ENCODE results near the gene STXBP2.

DNA sequence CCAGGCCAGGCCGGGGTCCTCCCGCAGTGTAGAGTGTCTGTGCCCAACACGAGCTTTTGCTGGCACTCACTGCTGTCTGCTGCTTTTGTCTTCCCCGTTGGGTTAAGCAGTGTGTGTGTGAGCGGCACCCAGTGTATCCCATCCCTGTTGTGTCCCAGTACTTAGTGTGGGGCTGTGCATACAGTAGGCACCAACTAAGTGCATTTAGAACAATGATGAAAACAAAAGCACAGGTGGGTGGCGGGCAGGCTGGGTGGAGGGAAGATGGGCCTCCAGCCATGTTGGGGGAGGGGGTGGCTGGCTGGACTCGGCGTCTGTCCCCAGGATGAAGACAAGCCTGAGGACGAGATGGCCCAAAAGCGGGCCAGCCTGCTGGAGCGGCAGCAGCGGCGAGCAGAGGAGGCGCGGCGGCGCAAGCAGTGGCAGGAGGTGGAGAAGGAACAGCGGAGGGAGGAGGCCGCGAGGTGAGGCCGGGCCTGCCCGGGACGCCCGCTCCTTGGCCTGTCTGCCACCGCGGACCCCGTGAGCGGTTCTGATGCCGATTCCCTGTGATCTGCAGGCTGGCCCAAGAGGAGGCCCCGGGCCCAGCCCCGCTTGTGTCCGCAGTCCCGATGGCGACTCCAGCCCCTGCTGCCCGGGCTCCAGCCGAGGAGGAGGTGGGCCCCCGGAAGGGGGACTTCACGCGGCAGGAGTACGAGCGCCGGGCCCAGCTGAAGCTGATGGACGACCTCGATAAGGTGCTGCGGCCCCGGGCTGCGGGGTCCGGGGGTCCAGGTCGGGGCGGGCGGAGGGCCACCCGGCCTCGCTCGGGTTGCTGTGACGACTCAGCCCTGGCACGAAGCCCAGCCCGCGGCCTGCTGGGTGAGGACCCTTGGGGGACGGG is 21.8 kb upstream of the STXBP2 start:
- no peak for TF ChIP-seq RERE (CRISPR knock-in tag; IDR thresholded peaks at IDR 0.05; ENCODE audit: borderline replicate concordance)
- TF ChIP-seq ZZZ3 (IDR thresholded peaks at IDR 0.05): no peak
- TF ChIP-seq FOXJ3 (CRISPR knock-in tag; IDR thresholded peaks at IDR 0.05): no peak
- TF ChIP-seq, protein P1, sequence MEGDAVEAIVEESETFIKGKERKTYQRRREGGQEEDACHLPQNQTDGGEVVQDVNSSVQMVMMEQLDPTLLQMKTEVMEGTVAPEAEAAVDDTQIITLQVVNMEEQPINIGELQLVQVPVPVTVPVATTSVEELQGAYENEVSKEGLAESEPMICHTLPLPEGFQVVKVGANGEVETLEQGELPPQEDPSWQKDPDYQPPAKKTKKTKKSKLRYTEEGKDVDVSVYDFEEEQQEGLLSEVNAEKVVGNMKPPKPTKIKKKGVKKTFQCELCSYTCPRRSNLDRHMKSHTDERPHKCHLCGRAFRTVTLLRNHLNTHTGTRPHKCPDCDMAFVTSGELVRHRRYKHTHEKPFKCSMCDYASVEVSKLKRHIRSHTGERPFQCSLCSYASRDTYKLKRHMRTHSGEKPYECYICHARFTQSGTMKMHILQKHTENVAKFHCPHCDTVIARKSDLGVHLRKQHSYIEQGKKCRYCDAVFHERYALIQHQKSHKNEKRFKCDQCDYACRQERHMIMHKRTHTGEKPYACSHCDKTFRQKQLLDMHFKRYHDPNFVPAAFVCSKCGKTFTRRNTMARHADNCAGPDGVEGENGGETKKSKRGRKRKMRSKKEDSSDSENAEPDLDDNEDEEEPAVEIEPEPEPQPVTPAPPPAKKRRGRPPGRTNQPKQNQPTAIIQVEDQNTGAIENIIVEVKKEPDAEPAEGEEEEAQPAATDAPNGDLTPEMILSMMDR (IDR thresholded peaks at IDR 0.05 in 2 of 3, conservative IDR thresholded peaks at IDR 0.05 in 1 of 3; ENCODE audit: insufficient read depth in 2 of 3, low read depth in 1 of 3, low read length in 3 of 3): no peak
- TF ChIP-seq ZKSCAN3 (CRISPR knock-in tag; IDR thresholded peaks at IDR 0.05): no peak
- no peak for TF ChIP-seq ZNF644 (tag; IDR thresholded peaks at IDR 0.05; ENCODE audit: low read depth)
- TF ChIP-seq CBFA2T2 (conservative IDR thresholded peaks at IDR 0.05): no peak
- TF ChIP-seq ZNF174 (CRISPR knock-in tag; IDR thresholded peaks at IDR 0.05): no peak
- no peak for TF ChIP-seq SAP30 (IDR thresholded peaks at IDR 0.05; ENCODE audit: borderline replicate concordance, insufficient read depth, low read depth, low read length, poor library complexity, severe bottlenecking)
- no peak for TF ChIP-seq FOS (IDR thresholded peaks at IDR 0.05; ENCODE audit: extremely low read depth, insufficient read length)
- TF ChIP-seq TAF1 (IDR thresholded peaks at IDR 0.05; ENCODE audit: control insufficient read depth, extremely low read depth, insufficient read depth, low read length, severe bottlenecking): no peak
- no peak for TF ChIP-seq MCM5 (IDR thresholded peaks at IDR 0.05; ENCODE audit: low read depth)
- TF ChIP-seq POLR2H (tag; IDR thresholded peaks at IDR 0.05; ENCODE audit: low read depth): no peak
- TF ChIP-seq RBFOX2 (IDR thresholded peaks at IDR 0.05; ENCODE audit: low read depth, low read length): no peak
